Stimulated activated CD4-positive, alpha-beta T cell treated with anti-CD3 and anti-CD28 coated beads, TNF-alpha, amount 100 ng/mL, for 48 hours (primary cell): ENCODE data around the gene ATAD3B.
"Not testable (repeated sequence)": the region's sequence is repeated elsewhere in the genome, so short reads cannot be mapped to it uniquely, and the experiment has no call there.

Experiments used
- DNase-seq, 3 donors: peaks; one replicate each; pipeline ENCODE4 v3.0.0-alpha.2; 2020; ENCODE audit warnings: low read depth in 3 of 3

ATAD3B gene

GRCh38 chr1:1450616-1451015 is 20.9 kb upstream of the ATAD3B start:
- DNase-seq: not testable (repeated sequence)

GRCh38 chr1:1451696-1452364 is 19.7 kb upstream of the ATAD3B start:
- DNase-seq: no peak

GRCh38 chr1:1452365-1452739 is 19.2 kb upstream of the ATAD3B start:
- not testable (repeated sequence) for DNase-seq

GRCh38 chr1:1452882-1453281 is 18.7 kb upstream of the ATAD3B start:
- DNase-seq: no peak

- not testable (repeated sequence) for DNase-seq
Observed at GRCh38 chr1:1454286-1455056, 17.1 kb upstream of the ATAD3B start.

- DNase-seq: no peak
Observed at GRCh38 chr1:1455366-1455884, 16.1 kb upstream of the ATAD3B start.

GRCh38 chr1:1455934-1456333 is 15.6 kb upstream of the ATAD3B start:
- not testable (repeated sequence) for DNase-seq

GRCh38 chr1:1456683-1457255 is 14.8 kb upstream of the ATAD3B start:
- not testable (repeated sequence) for DNase-seq

- DNase-seq: not testable (repeated sequence)
Observed at GRCh38 chr1:1459156-1459555, 12.4 kb upstream of the ATAD3B start.

GRCh38 chr1:1459711-1460110 is 11.9 kb upstream of the ATAD3B start:
- DNase-seq: not testable (repeated sequence)

- DNase-seq: no peak
Observed at GRCh38 chr1:1460540-1461130, 10.9 kb upstream of the ATAD3B start.

- no peak for DNase-seq
Observed at GRCh38 chr1:1461721-1462317, 9.7 kb upstream of the ATAD3B start.

GRCh38 chr1:1462318-1462966 is 9.1 kb upstream of the ATAD3B start:
- no peak for DNase-seq

- no peak for DNase-seq
Observed at GRCh38 chr1:1463312-1463711, 8.3 kb upstream of the ATAD3B start.

- not testable (repeated sequence) for DNase-seq
Observed at GRCh38 chr1:1468196-1468985, 3.2 kb upstream of the ATAD3B start.

GRCh38 chr1:1470626-1471388 is 758 bp upstream of the ATAD3B start:
- DNase-seq: no peak

GRCh38 chr1:1472053-1472876 is 700 bp downstream of the ATAD3B start:
- not testable (repeated sequence) for DNase-seq

- DNase-seq: not testable (repeated sequence)
Observed at GRCh38 chr1:1476011-1476410, 4.4 kb downstream of the ATAD3B start.

GRCh38 chr1:1477206-1477605 is 5.6 kb downstream of the ATAD3B start:
- DNase-seq: no peak
